IMR-90 (cell line): ENCODE measurements around the gene ARID4B.

Source experiments
- BHLHE40 ChIP-seq: fragments of 150-350 bp; IDR thresholded peaks from 2 replicates; pipeline ENCODE4 v1.6.1; 2016; ENCODE audit warnings: mild to moderate bottlenecking, low read depth, low read length
- CTCF ChIP-seq: conservative IDR thresholded peaks from 2 replicates; pipeline ENCODE4 v1.5.1; 2012; ENCODE audit warnings: mild to moderate bottlenecking, low read depth, low read length, improper control_type of control experiment
- MAZ ChIP-seq: IDR thresholded peaks from 2 replicates; pipeline ENCODE4 v1.6.1; 2012; ENCODE audit warnings: low read depth, mild to moderate bottlenecking, low read length, improper control_type of control experiment, moderate library complexity, borderline replicate concordance
- POLR2A ChIP-seq: IDR thresholded peaks from 2 replicates; pipeline ENCODE4 v1.6.1; 2012; ENCODE audit warnings: mild to moderate bottlenecking, low read depth, low read length
- RAD21 ChIP-seq: IDR thresholded peaks from 2 replicates; pipeline ENCODE4 v1.6.1; 2012; ENCODE audit warnings: low read length, improper control_type of control experiment
- RCOR1 ChIP-seq: IDR thresholded peaks from 2 replicates; pipeline ENCODE4 v1.6.1; 2012; ENCODE audit warnings: mild to moderate bottlenecking, low read length, improper control_type of control experiment; ENCODE audit not compliant: insufficient replicate concordance
- SMC3 ChIP-seq: fragments of 150-350 bp; IDR thresholded peaks from 2 replicates; pipeline ENCODE4 v1.6.1; 2016; ENCODE audit warnings: low read depth, mild to moderate bottlenecking, antibody characterized with exemption, low read length, moderate library complexity
- USF2 ChIP-seq: fragments of 150-350 bp; IDR thresholded peaks from 2 replicates; pipeline ENCODE4 v1.6.1; 2017; ENCODE audit warnings: mild to moderate bottlenecking, antibody characterized with exemption, low read length, low read depth

DNA sequence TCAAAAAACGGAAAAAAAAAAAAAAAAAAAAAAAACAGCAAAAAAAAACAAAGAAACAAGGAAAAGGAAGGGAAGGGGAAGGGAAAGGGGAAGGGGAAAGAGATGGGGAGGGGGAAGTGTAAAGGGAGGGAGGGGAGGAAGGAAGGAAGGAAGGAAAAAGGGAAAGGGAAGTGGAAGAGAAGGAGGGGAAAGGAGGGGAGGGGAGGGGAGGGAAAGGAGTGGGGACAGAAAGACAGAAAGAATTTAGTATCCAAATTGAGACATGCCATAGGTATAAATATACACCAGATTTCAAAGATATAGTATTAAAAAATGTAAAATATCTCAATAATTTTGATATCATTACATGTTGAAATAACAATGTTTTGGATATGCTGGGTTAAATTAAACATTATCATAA lies 25.8 kb downstream of the ARID4B start:
- TF ChIP-seq CTCF, result no peak
- TF ChIP-seq RCOR1, result no peak
- no peak for TF ChIP-seq POLR2A
- TF ChIP-seq RAD21, result no peak
- no peak for TF ChIP-seq USF2
- TF ChIP-seq BHLHE40, result no peak
- TF ChIP-seq MAZ, result no peak
- no peak for TF ChIP-seq SMC3
